MCF 10A (cell line): Measurements from ENCODE around the gene SPPL2B. TPM values are rescaled to one million over a fixed set of nuclear protein-coding genes. Genes with fewer than 3 reads are reported as not detected.

Experiments
- BruUV-seq: library from RNA; stranded (reverse); fragments of 400-500 nt; replicated peaks from 2 replicates; lab custom pipeline; 2021; lab: Mats Ljungman, UMichigan
- CTCF ChIA-PET: fragments of 300-600 bp; sonication (Branson Sonifier 250); formaldehyde crosslinking; extraction: SDS; loops from one replicate; lab custom pipeline; 2021; ENCODE audit warnings: antibody characterized with exemption, inconsistent platforms; lab: Yijun Ruan, JAX
- POLR2A ChIA-PET: fragments of 300-600, 350-650 bp; sonication (Branson Sonifier 250); formaldehyde crosslinking; extraction: SDS; loops from one replicate; lab custom pipeline; 2020; ENCODE audit warnings: antibody characterized with exemption, inconsistent platforms; lab: Yijun Ruan, JAX
- DNase-seq: peaks from one replicate; pipeline ENCODE4 v3.0.0-alpha.2; 2018; ENCODE audit not compliant: unreplicated experiment
- H3K27ac Mint-ChIP-seq: one replicate; pipeline ENCODE4 v1.8.0; 2022; ENCODE audit warnings: mild to moderate bottlenecking, low read depth, mixed read lengths; ENCODE audit not compliant: unreplicated experiment
- H3K27me3 Mint-ChIP-seq: one replicate; pipeline ENCODE4 v1.8.0; 2022; ENCODE audit warnings: mixed read lengths; ENCODE audit not compliant: insufficient read depth, unreplicated experiment
- H3K36me3 Mint-ChIP-seq: one replicate; pipeline ENCODE4 v1.8.0; 2022; ENCODE audit warnings: mild to moderate bottlenecking, moderate library complexity, mixed read lengths; ENCODE audit not compliant: insufficient read depth, unreplicated experiment
- H3K4me1 Mint-ChIP-seq: one replicate; pipeline ENCODE4 v1.8.0; 2022; ENCODE audit warnings: mixed read lengths; ENCODE audit not compliant: insufficient read depth, unreplicated experiment
- H3K4me3 Mint-ChIP-seq: one replicate; pipeline ENCODE4 v1.8.0; 2022; ENCODE audit warnings: mild to moderate bottlenecking, moderate library complexity, mixed read lengths; ENCODE audit not compliant: unreplicated experiment
- H3K9me3 Mint-ChIP-seq: one replicate; pipeline ENCODE4 v1.8.0; 2022; ENCODE audit warnings: mixed read lengths; ENCODE audit not compliant: unreplicated experiment
- CTCF ChIP-seq: fragments of 200-600 bp; IDR thresholded peaks from one replicate; pipeline ENCODE4 v1.8.0; 2022; ENCODE audit warnings: antibody characterized with exemption, mild to moderate bottlenecking; ENCODE audit not compliant: unreplicated experiment
- intact Hi-C: fragments of 100-400 bp; cut with micrococcal nuclease; formaldehyde crosslinking; loops from 2 replicates; pipeline ENCODE4 v1.14.1; 2022
- total RNA-seq: library from RNA; stranded (reverse); gene quantifications from 2 replicates; pipeline ENCODE4 v1.2.3, GENCODE V29; 2022

Gene SPPL2B
- total RNA-seq, 1 experiment from 2014 or later, result 70.1 TPM

GRCh38 chr19:2385053-2385721 lies 56.7 kb downstream of the SPPL2B start:
- peaks cover 13% of the 10 kb centered on the region for H3K4me1 Mint-ChIP-seq
- no peaks in the 10 kb centered on the region for H3K36me3 Mint-ChIP-seq
- intact Hi-C loops, result no loop called here
- BruUV-seq, result no TSS peak
- peak overlapping the region; percentile 62 for H3K4me3 Mint-ChIP-seq
- peak overlapping the region; percentile 55 for H3K27ac Mint-ChIP-seq
- H3K9me3 Mint-ChIP-seq, result no peaks in the 10 kb centered on the region
- TF ChIP-seq CTCF, result no peak
- ChIA-PET POLR2A (interaction anchor here (0.5 to 2.2 kb wide), 7 partner anchors 43 to 369 kb away, joined by 3 to 8 read pairs (median 3); partner anchors contain the start of genes GADD45B, LSM7, PLEKHJ1 and SPPL2B), CTCF (interaction anchor here (0.6 kb wide), 1 partner anchor 389 kb away, joined by 3 read pairs; no protein-coding TSS in a partner anchor)
- peak; percentile 96 for DNase-seq
- H3K27me3 Mint-ChIP-seq, result no peaks in the 10 kb centered on the region

- Mint-ChIP-seq H3K36me3 (no peaks in the 10 kb centered on the region), H3K4me3 (no peak overlapping the region), H3K27me3 (no peaks in the 10 kb centered on the region), H3K4me1 (peaks cover 18% of the 10 kb centered on the region), H3K9me3 (no peaks in the 10 kb centered on the region), H3K27ac (no peak overlapping the region)
- intact Hi-C loops, result no loop called here
- CTCF ChIA-PET, result interaction anchor here (1.2 to 1.5 kb wide), 2 partner anchors 60 to 150 kb away, joined by 4 to 6 read pairs; no protein-coding TSS in a partner anchor
- BruUV-seq, result no TSS peak
- POLR2A ChIA-PET, result no interaction called here
- no peak for TF ChIP-seq CTCF
- DNase-seq, result no peak
Observed at GRCh38 chr19:2387367-2388288, 59.1 kb downstream of the SPPL2B start.

GRCh38 chr19:2389594-2389993 lies 61.1 kb downstream of the SPPL2B start:
- no peak for TF ChIP-seq CTCF
- no peaks in the 10 kb centered on the region for H3K36me3 Mint-ChIP-seq
- H3K4me1 Mint-ChIP-seq, result peaks cover 18% of the 10 kb centered on the region
- intact Hi-C loops, result no loop called here
- H3K27ac Mint-ChIP-seq, result no peak overlapping the region
- no peaks in the 10 kb centered on the region for H3K27me3 Mint-ChIP-seq
- no peaks in the 10 kb centered on the region for H3K9me3 Mint-ChIP-seq
- ChIA-PET POLR2A (no interaction called here), CTCF (interaction anchor here (0.8 to 0.9 kb wide), 2 partner anchors 154 to 248 kb away, joined by 3 to 4 read pairs; no protein-coding TSS in a partner anchor)
- DNase-seq, result no peak
- no peak overlapping the region for H3K4me3 Mint-ChIP-seq
- no TSS peak for BruUV-seq
